Fibroblast of skin of abdomen (primary cell): ENCODE measurements around the gene FAM117B.
"Not testable (repeated sequence)": the region's sequence is repeated elsewhere in the genome, so short reads cannot be mapped to it uniquely, and the experiment has no call there.

Experiments
- DNase-seq: peaks from one replicate; pipeline ENCODE4 v3.0.0-alpha.2; 2013

Gene FAM117B

GRCh38 chr2:202638721-202639120, 4.0 kb downstream of the FAM117B start:
- DNase-seq: no peak

DNA sequence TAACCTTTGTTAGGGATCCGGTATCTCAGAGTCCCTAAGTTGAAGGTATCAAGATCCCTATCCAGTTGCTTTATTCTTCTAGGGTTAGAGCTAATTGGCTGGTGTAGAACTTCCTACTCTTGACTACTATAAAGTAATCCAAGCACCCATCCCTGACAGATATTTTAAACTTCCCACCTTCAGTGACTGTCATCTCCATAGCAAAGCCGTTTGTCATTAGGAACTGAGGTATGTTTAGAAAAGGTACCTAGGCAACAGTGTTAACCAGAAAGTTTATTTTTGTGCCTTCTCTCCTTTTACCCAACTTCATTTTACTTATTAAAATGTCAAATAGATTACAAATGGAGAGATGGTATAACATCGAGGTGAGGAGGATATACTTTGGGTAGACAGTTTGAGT, 4.5 kb downstream of the FAM117B start:
- no peak for DNase-seq

DNA sequence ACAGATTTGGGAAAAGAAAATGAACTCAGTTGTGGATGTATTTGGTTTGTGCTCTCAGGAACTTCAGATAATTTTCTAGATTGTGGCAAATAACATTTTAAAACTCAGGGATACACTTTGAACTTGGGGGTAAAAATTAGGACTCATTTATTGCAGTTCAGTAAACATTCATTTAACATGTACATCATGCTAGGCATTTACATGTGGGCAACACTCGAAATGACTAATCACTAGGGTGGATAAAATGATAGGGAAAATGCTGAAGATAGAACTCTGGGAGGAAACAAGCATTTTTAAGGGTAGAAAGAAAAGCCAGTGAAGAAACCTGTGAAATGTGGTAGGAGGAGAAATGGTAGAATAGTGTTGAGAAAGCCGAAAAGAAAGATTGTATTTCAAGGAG, 7.8 kb downstream of the FAM117B start:
- no peak for DNase-seq

GRCh38 chr2:202643012-202643858, 8.5 kb downstream of the FAM117B start:
- DNase-seq: no peak

GRCh38 chr2:202652119-202652518, 17.4 kb downstream of the FAM117B start:
- no peak for DNase-seq

GRCh38 chr2:202653890-202654289, 19.1 kb downstream of the FAM117B start:
- no peak for DNase-seq

- no peak for DNase-seq
These were observed 23.1 kb downstream of the FAM117B start for GRCh38 chr2:202657876-202658275.

DNA sequence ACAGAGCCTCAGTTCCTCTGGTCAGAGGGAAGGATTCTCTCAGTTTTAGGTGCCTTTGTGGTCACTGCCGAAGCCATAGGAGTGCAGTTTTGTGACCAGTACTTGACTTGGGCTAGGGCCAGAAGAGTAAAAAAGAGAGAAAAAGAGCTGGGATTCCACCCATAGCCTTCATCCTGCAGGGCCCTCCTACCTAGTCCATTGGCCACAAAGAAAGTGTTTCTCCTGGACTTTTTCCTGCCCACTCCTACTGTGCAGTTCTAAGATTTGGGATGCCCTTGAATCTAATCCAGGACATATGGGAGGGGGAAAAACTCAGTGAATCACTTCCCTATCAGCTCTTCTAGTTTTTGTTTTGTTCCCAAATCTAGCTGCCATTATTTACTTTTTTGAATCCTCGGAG, 26.0 kb downstream of the FAM117B start:
- DNase-seq: no peak

DNA sequence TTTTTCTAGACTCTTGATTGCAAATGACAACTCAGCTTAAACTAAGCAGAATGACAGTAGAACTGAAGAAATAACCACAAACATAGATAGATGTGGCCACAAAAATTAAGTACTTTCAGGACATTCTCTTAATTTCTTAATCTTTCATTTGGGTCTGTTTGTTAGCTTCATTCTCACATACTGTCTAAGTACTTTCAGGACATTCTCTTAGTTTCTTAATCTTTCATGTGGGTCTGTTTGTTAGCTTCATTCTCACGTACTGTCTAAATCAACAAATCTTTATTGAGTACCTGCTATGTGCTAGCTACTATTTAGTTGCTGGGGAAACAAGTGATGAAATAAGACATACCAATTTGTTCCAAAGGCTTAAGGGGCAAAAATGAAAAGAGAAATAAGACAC, 35.1 kb downstream of the FAM117B start:
- DNase-seq: no peak

- no peak for DNase-seq
These were observed 36.7 kb downstream of the FAM117B start for GRCh38 chr2:202671317-202672035.

DNA sequence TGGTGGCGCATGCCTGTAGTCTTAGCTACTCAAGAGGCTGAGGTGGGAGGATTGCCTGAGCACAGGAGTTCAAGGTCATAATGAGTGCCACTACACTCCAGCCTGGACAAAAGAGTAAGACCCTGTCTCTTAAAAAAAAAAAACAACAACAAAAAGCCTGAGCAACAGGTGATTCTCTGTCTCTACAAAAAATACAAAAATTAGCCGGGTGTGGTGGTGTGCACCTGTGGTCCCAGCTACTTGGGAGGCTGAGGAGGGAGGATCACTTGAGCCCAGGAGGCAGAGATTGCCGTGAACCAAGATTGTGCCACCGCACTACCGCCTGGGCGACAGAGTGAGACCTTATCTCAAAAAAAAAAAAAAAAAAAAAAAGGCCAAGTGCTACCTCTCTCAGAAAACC, 40.3 kb downstream of the FAM117B start:
- DNase-seq: not testable (repeated sequence)

GRCh38 chr2:202679980-202680379, 45.2 kb downstream of the FAM117B start:
- DNase-seq: no peak

DNA sequence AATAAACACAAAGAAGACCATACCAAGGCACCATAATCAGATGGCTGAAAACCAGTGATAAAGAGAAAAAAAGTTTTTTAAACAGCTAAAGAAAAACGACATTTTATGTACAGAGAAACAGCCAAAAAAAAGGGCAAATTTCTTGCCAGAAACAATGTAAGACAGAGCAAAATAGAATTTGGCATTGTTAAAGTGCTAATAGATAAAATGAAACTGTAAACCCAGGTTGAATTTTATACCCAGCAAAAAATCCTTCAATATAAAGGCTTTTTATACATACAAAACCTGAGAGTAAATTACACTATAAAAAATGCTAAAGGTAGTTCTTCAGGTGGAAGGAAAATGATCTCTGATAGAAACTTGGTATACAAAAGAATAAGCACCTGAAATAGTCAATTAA, 45.7 kb downstream of the FAM117B start:
- DNase-seq: no peak

- DNase-seq: no peak
These were observed 47.0 kb downstream of the FAM117B start for GRCh38 chr2:202681688-202682205.

DNA sequence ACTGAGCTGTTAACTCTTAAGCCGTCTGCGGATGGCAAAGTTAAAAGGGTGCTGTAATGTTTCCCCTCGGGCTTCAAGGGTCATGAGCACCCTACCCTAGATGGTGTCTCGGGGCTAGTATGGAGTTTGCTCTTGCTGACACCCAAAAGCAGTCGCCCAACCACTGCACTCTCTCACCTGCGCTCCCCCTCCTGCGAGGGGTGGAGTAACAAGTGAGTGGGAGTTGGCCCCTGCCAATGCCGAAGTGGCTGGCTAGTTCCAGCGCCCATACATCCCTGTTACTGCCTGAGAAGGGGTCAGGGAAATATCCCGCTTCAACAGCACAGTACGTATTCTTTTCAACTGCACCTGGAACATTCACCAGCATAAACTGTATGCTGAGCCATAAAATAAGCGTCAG, 47.5 kb downstream of the FAM117B start:
- no peak for DNase-seq

GRCh38 chr2:202687276-202687675, 52.5 kb downstream of the FAM117B start:
- DNase-seq: no peak

DNA sequence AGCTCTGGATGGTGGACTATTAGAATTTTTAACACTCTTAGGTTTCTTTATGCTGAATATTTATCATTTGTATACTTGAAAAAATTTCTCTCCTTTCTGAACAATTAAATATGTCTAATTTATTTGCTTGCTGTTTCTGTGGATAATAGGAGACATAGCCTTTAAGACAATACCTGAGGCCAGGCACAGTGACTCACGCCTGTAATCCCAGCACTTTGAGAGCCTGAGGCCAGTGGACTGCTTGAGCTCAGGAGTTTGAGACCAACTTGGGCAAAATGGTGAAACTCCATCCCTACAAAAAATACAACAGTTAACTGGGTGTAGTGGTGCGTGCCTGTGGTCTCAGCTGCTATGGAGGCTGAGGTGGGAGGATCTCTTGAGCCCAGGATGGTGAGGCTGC, 54.7 kb downstream of the FAM117B start:
- no peak for DNase-seq

GRCh38 chr2:202689898-202690297, 55.1 kb downstream of the FAM117B start:
- no peak for DNase-seq

GRCh38 chr2:202690321-202690900, 55.6 kb downstream of the FAM117B start:
- DNase-seq: no peak

DNA sequence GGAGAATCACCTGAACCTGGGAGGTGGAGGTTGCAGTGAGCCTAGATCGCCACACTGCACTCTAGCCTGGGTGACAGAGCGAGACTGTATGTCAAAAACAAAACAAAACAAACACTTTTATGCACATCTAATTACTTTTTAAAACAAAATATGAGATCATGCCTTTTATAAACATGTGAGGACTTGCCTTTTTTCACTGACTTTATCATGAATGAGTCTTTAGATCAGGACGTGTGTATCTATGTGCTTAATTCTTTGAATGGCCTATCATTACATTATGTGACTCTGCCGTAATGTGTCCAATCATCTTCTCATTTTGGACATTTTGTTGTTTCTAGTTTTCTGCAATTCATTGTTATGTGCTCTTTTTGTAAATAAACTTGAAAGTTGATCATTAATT, 58.7 kb downstream of the FAM117B start:
- DNase-seq: no peak

GRCh38 chr2:202695166-202695565, 60.4 kb downstream of the FAM117B start:
- no peak for DNase-seq

GRCh38 chr2:202700075-202700901, 65.5 kb downstream of the FAM117B start:
- DNase-seq: no peak

- DNase-seq: no peak
These were observed 68.3 kb downstream of the FAM117B start for GRCh38 chr2:202703091-202703490.
